Urinary bladder (tissue), 4 donors: ENCODE data around the gene MAPK10. TPM values are rescaled to one million over a fixed set of nuclear protein-coding genes. Genes with fewer than 3 reads are reported as not detected.

ENCODE experiments used
- DNase-seq: peaks from one replicate; pipeline ENCODE4 v3.0.0-alpha.2; 2015; ENCODE audit errors: extremely low spot score
- H3K27ac ChIP-seq: one replicate; pipeline ENCODE4 v1.5.1; 2013; ENCODE audit warnings: low read depth, mild to moderate bottlenecking, moderate library complexity
- H3K36me3 ChIP-seq: one replicate; pipeline ENCODE4 v1.6.1; 2013; ENCODE audit warnings: mild to moderate bottlenecking, moderate library complexity; ENCODE audit not compliant: insufficient read depth
- H3K4me1 ChIP-seq: one replicate; pipeline ENCODE4 v1.6.1; 2013; ENCODE audit warnings: mild to moderate bottlenecking, moderate library complexity; ENCODE audit not compliant: insufficient read depth
- H3K4me3 ChIP-seq: one replicate; pipeline ENCODE4 v1.5.1; 2013; ENCODE audit warnings: low read depth, low read length
- WGBS: extraction: QIAGEN DNeasy Blood & Tissue Kit; methylation state at CpG from one replicate; pipeline ENCODE4 v1.1.7; 2013; 5-methylcytosine and 5-hydroxymethylcytosine counted together
- polyA plus RNA-seq: library from polyadenylated mRNA; stranded (reverse); fragments of 200-250 nt; gene quantifications from one replicate; pipeline ENCODE4 v1.2.3, GENCODE V29; 2013
- total RNA-seq: library from RNA; depleted of rRNA; stranded (reverse); fragments of >200 nt; gene quantifications from one replicate; pipeline ENCODE4 v1.2.3, GENCODE V29; 2014
- donor health status: healthy with polysubstance abuse.
- donor health status: healthy.

MAPK10 gene
- total RNA-seq (247 TPM), polyA plus RNA-seq (15.5 TPM)

DNA sequence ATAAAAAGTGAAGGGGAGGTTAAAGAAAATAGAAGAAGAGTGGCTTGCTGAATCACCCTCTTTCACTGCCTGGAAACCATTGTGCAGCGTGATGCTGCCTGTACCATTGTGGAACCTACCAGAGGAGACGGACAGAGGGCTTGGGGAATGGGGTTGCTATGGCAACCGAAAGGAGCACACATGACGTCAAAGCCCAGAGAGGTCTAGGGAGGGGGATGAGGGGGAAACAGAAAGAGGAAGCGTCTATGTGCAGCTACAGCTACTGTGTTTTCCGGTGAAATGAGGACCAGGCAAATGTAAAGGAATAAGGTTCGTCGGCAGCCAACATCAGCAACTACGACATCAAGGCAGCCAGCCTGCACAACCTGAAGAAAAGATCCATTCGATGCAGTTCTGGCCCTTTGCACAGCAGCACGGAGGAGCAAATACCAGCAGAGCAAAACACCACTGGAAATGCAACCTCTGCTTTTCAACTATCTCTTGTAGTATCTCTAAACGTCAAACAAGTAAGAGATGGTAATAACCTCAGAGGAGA lies at the start of gene MAPK10:
Gene MAPK10, minus strand, starts transcription at position 110 of the 535 bp plus-strand sequence.
- Histone ChIP-seq H3K36me3 (no peaks in the 10 kb centered on the region), H3K4me1 (no peaks in the 10 kb centered on the region), H3K27ac (no peak within 1 kb of the TSS), H3K4me3 (peak within 1 kb of the TSS; percentile 15)
- DNase-seq = peak; percentile 82
- 10% methylated on average over 12 of the region's 12 CpGs for WGBS

DNA sequence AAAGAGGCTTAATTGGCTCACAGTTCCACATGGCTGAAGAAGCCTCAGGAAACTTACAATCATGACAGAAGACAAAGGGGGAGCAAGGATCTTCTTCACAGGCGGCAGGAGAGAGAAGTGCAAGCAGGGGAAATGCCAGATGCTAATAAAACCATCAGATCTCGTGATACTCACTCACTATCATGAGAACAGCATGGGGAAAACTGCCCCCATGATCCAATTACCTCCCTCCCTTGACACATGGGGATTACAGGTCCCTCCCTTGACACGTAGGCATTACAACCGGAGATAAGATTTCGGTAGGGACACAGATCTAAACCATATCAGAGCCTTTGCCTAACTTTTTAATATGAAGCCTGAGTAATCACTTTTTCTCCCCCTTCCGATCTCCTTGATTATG lies 43.7 kb upstream of the MAPK10 start:
- H3K27ac ChIP-seq = no peak overlapping the region
- no peak for DNase-seq
- H3K36me3 ChIP-seq = no peaks in the 10 kb centered on the region
- WGBS = 71% methylated on average over 6 of the region's 6 CpGs
- no peak overlapping the region for H3K4me3 ChIP-seq
- H3K4me1 ChIP-seq = no peaks in the 10 kb centered on the region

GRCh38 chr4:86401826-86402225 lies 42.0 kb upstream of the MAPK10 start:
- no peak overlapping the region for H3K27ac ChIP-seq
- no peak for DNase-seq
- no peaks in the 10 kb centered on the region for H3K36me3 ChIP-seq
- H3K4me3 ChIP-seq = no peak overlapping the region
- 89% methylated on average over 2 of the region's 2 CpGs for WGBS
- H3K4me1 ChIP-seq = no peaks in the 10 kb centered on the region

- WGBS = 66% methylated on average over 4 of the region's 4 CpGs
- no peaks in the 10 kb centered on the region for H3K4me1 ChIP-seq
Observed at GRCh38 chr4:86400216-86400615, 40.4 kb upstream of the MAPK10 start.

DNA sequence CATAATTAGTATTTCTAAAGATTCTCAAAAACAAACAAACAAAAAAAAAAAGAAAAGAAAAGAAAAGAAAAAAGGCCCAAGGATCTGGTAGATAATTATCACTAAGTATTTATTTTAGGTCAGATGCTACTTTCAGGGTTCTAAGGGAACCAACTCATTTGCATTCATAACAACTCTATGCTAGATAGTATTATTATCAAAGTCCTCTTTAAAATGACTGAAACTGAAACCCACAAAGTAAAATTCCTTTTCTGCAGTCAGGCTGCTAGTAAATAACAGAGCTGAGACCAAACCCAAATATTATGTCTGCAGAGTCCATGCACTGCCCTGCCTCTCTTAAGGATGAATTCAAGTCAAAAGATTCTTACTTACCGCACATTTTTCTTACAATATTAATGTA lies 38.3 kb upstream of the MAPK10 start:
- WGBS = 96% methylated on average over 1 of the region's 1 CpG
- Histone ChIP-seq H3K27ac (no peak overlapping the region), H3K4me1 (no peaks in the 10 kb centered on the region), H3K36me3 (no peaks in the 10 kb centered on the region), H3K4me3 (no peak overlapping the region)
- DNase-seq = no peak

More at GRCh38 chr4:86400216-86400615, 40.4 kb upstream of the MAPK10 start:
- Histone ChIP-seq H3K36me3 (no peaks in the 10 kb centered on the region), H3K27ac (no peak overlapping the region), H3K4me3 (no peak overlapping the region)
- DNase-seq = no peak

- Histone ChIP-seq H3K36me3 (no peaks in the 10 kb centered on the region), H3K4me3 (no peak overlapping the region), H3K27ac (no peak overlapping the region), H3K4me1 (no peaks in the 10 kb centered on the region)
- DNase-seq = no peak
- 88% methylated on average over 4 of the region's 4 CpGs for WGBS
Observed at GRCh38 chr4:86393749-86394148, 33.9 kb upstream of the MAPK10 start.

GRCh38 chr4:86389664-86390063 lies 29.8 kb upstream of the MAPK10 start:
- WGBS = 95% methylated on average over 1 of the region's 1 CpG
- no peaks in the 10 kb centered on the region for H3K4me1 ChIP-seq
- H3K36me3 ChIP-seq = no peaks in the 10 kb centered on the region
- no peak for DNase-seq
- no peak overlapping the region for H3K4me3 ChIP-seq
- H3K27ac ChIP-seq = no peak overlapping the region

DNA sequence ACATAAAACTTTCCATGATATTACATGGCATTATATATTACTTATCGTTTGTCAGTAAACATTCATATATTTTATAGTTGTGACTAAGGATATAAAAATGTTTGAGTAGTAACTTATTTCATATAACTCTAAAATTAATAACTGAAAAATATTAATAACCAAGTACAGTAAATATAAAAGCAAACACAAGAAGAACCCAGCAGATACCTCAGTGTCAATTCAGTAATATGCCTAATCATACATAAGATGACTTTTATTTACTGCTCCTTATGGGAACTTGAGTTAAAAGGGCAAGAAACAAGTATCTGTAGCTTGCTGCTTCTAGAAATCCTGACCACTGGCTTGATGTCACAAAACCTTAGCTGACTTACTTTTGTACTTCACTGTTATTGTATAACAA lies 28.4 kb upstream of the MAPK10 start:
- H3K36me3 ChIP-seq = no peaks in the 10 kb centered on the region
- WGBS = 61% methylated on average over 1 of the region's 1 CpG
- no peak overlapping the region for H3K27ac ChIP-seq
- H3K4me1 ChIP-seq = no peaks in the 10 kb centered on the region
- no peak overlapping the region for H3K4me3 ChIP-seq
- DNase-seq = no peak

GRCh38 chr4:86386817-86387415 lies 27.1 kb upstream of the MAPK10 start:
- H3K4me1 ChIP-seq = no peaks in the 10 kb centered on the region
- 59% methylated on average over 6 of the region's 6 CpGs for WGBS
- H3K36me3 ChIP-seq = no peaks in the 10 kb centered on the region

GRCh38 chr4:86386201-86386600 lies 26.3 kb upstream of the MAPK10 start:
- WGBS = 97% methylated on average over 5 of the region's 5 CpGs
- no peaks in the 10 kb centered on the region for H3K4me1 ChIP-seq
- H3K27ac ChIP-seq = no peak overlapping the region
- H3K4me3 ChIP-seq = no peak overlapping the region
- no peak for DNase-seq
- H3K36me3 ChIP-seq = no peaks in the 10 kb centered on the region

More at GRCh38 chr4:86386817-86387415, 27.1 kb upstream of the MAPK10 start:
- no peak overlapping the region for H3K4me3 ChIP-seq
- H3K27ac ChIP-seq = no peak overlapping the region
- DNase-seq = no peak

GRCh38 chr4:86381431-86381830 lies 21.6 kb upstream of the MAPK10 start:
- Histone ChIP-seq H3K27ac (no peak overlapping the region), H3K36me3 (no peaks in the 10 kb centered on the region), H3K4me3 (no peak overlapping the region), H3K4me1 (peaks cover 2% of the 10 kb centered on the region)
- no peak for DNase-seq
- WGBS = 74% methylated on average over 4 of the region's 4 CpGs

DNA sequence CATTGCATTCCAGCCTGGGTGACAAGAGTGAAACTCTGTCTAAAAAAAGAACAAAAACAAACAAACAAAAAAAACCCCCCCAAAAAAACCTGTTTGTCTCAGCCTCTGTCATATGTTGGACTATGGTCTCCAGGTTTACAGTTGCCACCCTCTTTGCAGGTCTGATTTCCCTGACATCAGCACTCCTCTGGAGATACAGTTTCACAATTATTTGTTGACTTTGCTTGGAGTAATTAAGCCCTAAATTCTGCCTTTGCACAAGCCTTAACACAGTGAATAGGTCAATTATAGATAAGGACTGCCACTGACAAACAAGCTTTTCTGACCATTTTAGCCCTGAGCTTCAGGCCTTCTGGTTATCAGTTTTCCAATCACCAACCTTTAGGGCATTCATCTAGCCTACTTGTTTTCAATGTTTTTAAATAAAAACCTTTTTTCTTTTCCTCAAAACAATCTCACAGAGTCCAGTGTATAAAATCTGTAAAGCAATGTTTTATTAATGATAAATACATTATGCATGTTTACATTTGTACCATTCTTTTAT lies 20.4 kb upstream of the MAPK10 start:
- Histone ChIP-seq H3K4me3 (no peak overlapping the region), H3K4me1 (peaks cover 2% of the 10 kb centered on the region), H3K27ac (no peak overlapping the region), H3K36me3 (no peaks in the 10 kb centered on the region)
- DNase-seq = no peak

DNA sequence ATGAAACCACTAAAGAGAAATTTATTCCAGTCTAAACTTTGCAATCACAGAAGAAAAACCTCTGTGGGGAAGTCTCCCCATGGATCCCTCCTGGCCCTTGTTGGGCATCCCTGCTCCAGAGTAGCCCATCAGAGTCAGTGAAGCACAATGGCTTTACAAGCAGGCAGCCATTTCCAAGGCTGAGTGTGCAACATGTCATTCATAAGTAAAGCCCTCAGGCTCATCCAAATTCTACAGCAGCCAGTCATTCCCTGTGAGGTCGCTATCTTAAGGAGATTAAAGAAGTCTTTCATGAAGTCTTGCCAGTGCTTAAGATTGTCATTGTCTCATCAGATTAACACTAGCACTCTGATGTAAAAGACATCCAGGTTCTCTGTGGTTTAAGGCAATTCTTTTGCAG lies 17.0 kb upstream of the MAPK10 start:
- WGBS = 61% methylated on average over 1 of the region's 1 CpG
- no peaks in the 10 kb centered on the region for H3K36me3 ChIP-seq

DNA sequence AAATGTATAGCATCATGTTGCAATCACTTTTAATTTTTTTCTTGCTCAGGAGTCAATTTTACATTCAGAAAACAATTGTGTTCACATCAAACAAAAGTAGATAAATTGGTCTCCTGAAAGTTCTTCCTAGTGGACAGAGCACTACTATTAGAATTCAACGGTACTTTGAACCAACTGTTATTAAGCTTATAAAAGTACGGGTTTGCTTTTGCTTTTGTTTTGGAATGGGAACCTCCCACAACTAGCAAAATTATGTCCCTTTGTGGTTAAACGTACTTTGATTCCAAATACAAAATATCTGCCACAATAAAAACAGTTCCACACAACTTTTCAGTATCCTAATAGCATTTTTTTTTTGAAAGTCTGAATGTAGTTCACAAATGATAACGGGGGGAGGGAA lies 8.6 kb upstream of the MAPK10 start:
- H3K4me1 ChIP-seq = no peaks in the 10 kb centered on the region
- WGBS = 79% methylated on average over 4 of the region's 4 CpGs
- H3K36me3 ChIP-seq = no peaks in the 10 kb centered on the region
- H3K4me3 ChIP-seq = no peak overlapping the region
- H3K27ac ChIP-seq = no peak overlapping the region
- DNase-seq = no peak

More for the DNA sequence above, 17.0 kb upstream of the MAPK10 start:
- Histone ChIP-seq H3K4me1 (peaks cover 2% of the 10 kb centered on the region), H3K27ac (no peak overlapping the region), H3K4me3 (no peak overlapping the region)
- DNase-seq = no peak
